ENCODE results near the gene KLHL21. TPM values are rescaled to one million over a fixed set of nuclear protein-coding genes. Genes with fewer than 3 reads are reported as not detected.

The KLHL21 gene
- total RNA-seq, 1 experiment from 2014 or later = 27.5 TPM

GRCh38 chr1:6588893-6589520 lies 13.7 kb downstream of the KLHL21 start (continued):
- TF ChIP-seq REST (IDR thresholded peaks at IDR 0.05; ENCODE audit: low read depth) (no peak), YY1 (IDR thresholded peaks at IDR 0.05; ENCODE audit: extremely low read depth, insufficient replicate concordance, low read depth, low read length) (no peak), POLR2AphosphoS5 (IDR thresholded peaks at IDR 0.05; ENCODE audit: low read depth, low read length) (no peak; the same call in 1 of the 2 replicates), EZH2 (IDR thresholded peaks at IDR 0.05) (no peak), EZH2phosphoT487 (IDR thresholded peaks at IDR 0.05; ENCODE audit: borderline replicate concordance) (no peak)

DNA sequence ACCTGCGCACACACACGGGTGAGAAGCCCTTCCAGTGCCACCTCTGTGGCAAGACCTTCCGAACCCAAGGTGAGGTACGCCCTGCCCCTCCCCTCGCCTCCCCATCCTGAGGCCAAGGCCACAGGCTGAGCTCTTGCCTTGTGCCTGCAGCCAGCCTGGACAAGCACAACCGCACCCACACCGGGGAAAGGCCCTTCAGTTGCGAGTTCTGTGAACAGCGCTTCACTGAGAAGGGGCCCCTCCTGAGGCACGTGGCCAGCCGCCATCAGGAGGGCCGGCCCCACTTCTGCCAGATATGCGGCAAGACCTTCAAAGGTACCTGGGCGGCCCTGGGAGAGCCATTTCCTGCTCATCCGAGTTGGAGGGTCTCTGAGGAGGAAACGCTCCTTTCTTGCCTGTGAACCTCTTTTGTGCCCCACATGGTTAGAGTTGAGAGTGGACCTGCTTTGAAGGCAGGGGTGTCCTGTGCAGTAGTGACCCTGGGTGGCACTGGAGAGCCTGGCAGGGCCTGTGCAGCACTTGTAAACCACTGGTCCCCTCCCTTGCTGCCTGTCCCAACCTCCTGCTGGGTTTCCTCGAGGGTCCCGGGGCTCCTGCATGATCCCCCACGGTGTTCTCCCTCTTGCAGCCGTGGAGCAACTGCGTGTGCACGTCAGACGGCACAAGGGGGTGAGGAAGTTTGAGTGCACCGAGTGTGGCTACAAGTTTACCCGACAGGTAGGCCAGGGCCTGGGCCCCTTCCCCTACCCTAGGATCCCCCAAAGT lies 14.4 kb downstream of the KLHL21 start:
- POLR2A ChIA-PET = no interaction called here
- CTCF ChIA-PET = no interaction called here
- no peak for TF ChIP-seq CEBPB (IDR thresholded peaks at IDR 0.05; ENCODE audit: low read depth)
- TF ChIP-seq SRF (IDR thresholded peaks at IDR 0.05; ENCODE audit: low read depth) = no peak
- no peak for TF ChIP-seq CBX3 (IDR thresholded peaks at IDR 0.05; ENCODE audit: low read depth)
- no peak for TF ChIP-seq ATF3 (IDR thresholded peaks at IDR 0.05)
- peak; percentile 0; the same call in 1 of the 2 replicates for TF ChIP-seq POLR2AphosphoS5 (IDR thresholded peaks at IDR 0.05; ENCODE audit: low read depth, low read length)
- TF ChIP-seq, protein P1, sequence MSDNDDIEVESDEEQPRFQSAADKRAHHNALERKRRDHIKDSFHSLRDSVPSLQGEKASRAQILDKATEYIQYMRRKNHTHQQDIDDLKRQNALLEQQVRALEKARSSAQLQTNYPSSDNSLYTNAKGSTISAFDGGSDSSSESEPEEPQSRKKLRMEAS (IDR thresholded peaks at IDR 0.05) = no peak
- TF ChIP-seq ELF1 (IDR thresholded peaks at IDR 0.05; ENCODE audit: borderline replicate concordance, low read depth) = no peak
- TF ChIP-seq ZNF274 (IDR thresholded peaks at IDR 0.05; ENCODE audit: low read depth, low read length) = no peak
- TF ChIP-seq EGR1 (IDR thresholded peaks at IDR 0.05; ENCODE audit: low read depth) = no peak

More for the DNA sequence above, 14.4 kb downstream of the KLHL21 start:
- Histone ChIP-seq H3K4me1 (ENCODE audit: control insufficient read depth in 1 of 2, insufficient read depth in 2 of 2, low read length in 2 of 2) (no peaks in the 10 kb centered on the region), H3K9me2 (ENCODE audit: insufficient read depth) (no peaks in the 10 kb centered on the region), H3K4me3 (replicated peaks in 1 of 2; ENCODE audit: low read depth in 1 of 2, low read length in 2 of 2) (no peak overlapping the region), H2AFZ (ENCODE audit: low read depth, low read length, poor library complexity, severe bottlenecking) (no peak overlapping the region), H3K9me3 (ENCODE audit: control insufficient read depth in 1 of 2, insufficient read depth in 1 of 2, low read depth in 1 of 2, low read length in 2 of 2) (no peaks in the 10 kb centered on the region), H3K27me3 (ENCODE audit: insufficient read depth, low read length) (no peaks in the 10 kb centered on the region), H3K36me3 (ENCODE audit: control insufficient read depth in 1 of 2, insufficient read depth in 2 of 2, low read length in 2 of 2) (peaks cover 9 to 29% of the 10 kb centered on the region in 2 experiments; a peak in 3 of 4 replicates), H3K9ac (ENCODE audit: low read length) (no peak overlapping the region), H4K20me1 (ENCODE audit: insufficient read depth) (no peaks in the 10 kb centered on the region), H3K4me2 (ENCODE audit: low read length) (no peak overlapping the region), H3K27ac (ENCODE audit: low read depth, low read length) (no peak overlapping the region), H3K79me2 (ENCODE audit: insufficient read depth, low read length) (peaks cover 13% of the 10 kb centered on the region; the same call in 1 of the 2 replicates)
- intact Hi-C loops (cut with micrococcal nuclease) = no loop called here
- DNase-seq (ENCODE audit: low read depth, low spot score) (no peak), ATAC-seq (no peak)
- BruUV-seq (replicated peaks) = no TSS peak
- RAD21 ChIA-PET (ENCODE audit: low non-redundant PET in 1 of 2, low total read pairs in 2 of 2, uncharacterized antibody in 2 of 2, unreplicated experiment in 2 of 2) = no interaction called here
